ENCODE data around the gene FANCI. TPM values are rescaled to one million over a fixed set of nuclear protein-coding genes. Genes with fewer than 3 reads are reported as not detected.

The FANCI gene
- total RNA-seq, 1 experiment from 2014 or later = 67.1 TPM

DNA sequence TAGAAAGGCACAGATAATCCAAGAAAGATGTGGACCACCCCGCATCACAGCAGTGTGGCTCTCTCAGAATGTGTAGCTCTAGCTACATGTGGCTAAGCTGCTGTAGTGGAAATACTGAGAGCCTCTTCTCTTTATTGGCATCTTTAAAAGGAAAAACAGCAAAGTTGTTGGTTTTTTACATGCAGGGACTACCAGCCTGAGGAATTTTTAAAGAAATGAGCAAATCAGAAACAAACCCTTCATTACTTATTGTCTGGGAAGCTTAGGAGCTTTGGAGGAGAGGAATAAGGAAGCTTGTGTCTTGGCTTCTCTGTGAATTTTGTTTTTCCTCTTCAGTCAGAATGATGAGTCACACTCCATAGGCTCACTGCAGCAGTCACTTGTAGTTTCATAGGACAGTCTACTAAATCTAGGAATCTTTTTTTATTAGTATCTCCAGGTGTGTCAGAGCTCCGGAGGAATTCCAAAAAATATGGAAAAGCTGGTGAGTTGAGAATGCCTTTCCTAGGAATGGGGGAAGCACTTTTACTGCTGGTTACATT is 63.3 kb downstream of the FANCI start:
- DNase-seq (ENCODE audit: low read depth) = peak; percentile 21

DNA sequence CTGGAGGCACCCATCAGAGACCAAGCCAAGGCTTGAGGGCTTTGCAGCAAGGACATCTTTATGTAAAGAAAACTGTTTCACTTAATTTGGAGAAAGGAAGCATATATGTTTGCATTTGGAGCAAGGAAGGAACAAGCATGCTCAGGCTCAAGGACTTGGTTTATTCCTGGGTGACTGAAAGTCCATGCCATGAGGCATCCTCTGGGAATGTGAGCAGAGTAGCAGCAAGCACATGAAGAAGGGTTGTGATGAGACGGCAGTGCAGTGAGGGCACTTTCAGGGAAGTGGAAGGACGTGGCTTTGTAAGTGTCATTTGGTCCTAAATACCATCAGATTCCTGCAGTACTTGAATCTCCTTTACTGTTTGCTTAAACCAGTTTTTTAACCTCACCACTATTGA is 64.0 kb downstream of the FANCI start:
- DNase-seq (ENCODE audit: low read depth) = peak; percentile 18

- no peak for DNase-seq (ENCODE audit: low read depth)
Observed at GRCh38 chr15:89308236-89308635, 64.5 kb downstream of the FANCI start.

GRCh38 chr15:89309993-89310392 is 66.2 kb downstream of the FANCI start:
- DNase-seq (ENCODE audit: low read depth) = no peak

- no peak for DNase-seq (ENCODE audit: low read depth)
Observed at GRCh38 chr15:89315375-89315929, 71.7 kb downstream of the FANCI start.

DNA sequence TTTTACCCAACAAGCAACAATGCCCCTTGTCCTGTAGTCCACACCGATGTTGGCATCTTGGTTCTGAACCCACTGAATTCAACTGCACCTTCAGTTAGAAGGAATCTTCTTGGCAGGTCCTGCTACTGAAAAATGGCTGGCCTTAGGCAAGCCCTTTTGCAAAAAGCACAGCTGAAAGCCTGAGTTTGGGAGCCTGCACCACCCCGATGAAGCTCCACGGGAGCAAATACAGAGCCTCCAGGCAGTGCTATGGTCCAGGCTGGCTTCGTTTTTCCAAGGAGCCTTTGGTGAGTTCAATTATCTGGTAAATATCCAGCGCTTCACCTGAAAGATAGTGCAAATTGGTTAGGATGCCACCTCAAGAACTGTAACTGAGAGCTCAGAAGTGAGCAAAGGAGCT is 72.7 kb downstream of the FANCI start:
- no peak for DNase-seq (ENCODE audit: low read depth)

DNA sequence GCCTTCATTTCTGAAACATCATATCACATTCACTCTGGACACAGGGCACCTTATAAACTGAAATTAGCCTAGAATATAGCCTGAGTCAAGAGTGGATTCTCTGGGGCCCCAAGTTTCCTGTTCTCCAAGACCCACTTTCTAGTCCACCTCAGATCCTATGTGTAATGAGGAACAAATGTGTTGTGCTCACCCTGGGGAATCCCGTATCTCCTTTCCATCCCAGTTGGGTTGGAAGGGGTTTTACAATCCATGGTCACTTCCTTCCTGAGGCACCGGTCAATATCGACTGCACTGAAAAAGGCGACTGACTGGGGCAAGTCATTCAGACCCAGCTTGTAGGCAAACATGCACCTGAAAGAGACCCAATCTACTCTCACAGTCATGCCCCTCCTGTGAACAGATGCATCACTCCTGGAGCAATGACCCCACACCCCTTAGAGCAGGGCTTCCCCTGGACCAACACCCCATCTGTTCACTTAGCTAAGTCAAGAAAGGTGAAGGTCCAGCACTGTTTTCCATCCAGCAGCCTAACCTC is 73.5 kb downstream of the FANCI start:
- DNase-seq (ENCODE audit: low read depth) = no peak

GRCh38 chr15:89319678-89320077 is 75.9 kb downstream of the FANCI start:
- DNase-seq (ENCODE audit: low read depth) = no peak

GRCh38 chr15:89320200-89320599 is 76.4 kb downstream of the FANCI start:
- DNase-seq (ENCODE audit: low read depth) = no peak

- DNase-seq (ENCODE audit: low read depth) = no peak
Observed at GRCh38 chr15:89321521-89322410, 78.0 kb downstream of the FANCI start.

GRCh38 chr15:89322822-89323221 is 79.0 kb downstream of the FANCI start:
- no peak for DNase-seq (ENCODE audit: low read depth)

DNA sequence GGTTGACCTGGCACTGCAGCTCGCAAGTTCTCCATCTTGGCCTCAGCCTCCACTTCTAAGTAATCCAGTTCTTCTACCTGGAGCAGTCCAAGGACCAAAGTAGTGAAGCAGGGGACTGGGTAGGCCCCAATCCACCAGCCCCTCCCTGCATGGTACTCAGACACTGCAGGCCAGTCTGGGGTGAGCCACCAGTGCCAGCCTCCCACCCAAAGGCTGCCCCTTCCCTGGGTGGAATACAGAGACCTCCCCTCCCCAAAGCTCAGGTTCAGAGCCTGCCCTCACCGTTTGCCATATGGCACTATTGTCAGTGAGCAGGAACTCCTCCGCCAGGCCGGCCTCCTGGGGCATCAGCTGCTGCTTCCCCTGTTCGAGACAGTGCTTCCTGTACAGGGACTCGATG is 80.0 kb downstream of the FANCI start:
- DNase-seq (ENCODE audit: low read depth) = no peak

- no peak for DNase-seq (ENCODE audit: low read depth)
Observed at GRCh38 chr15:89325039-89325803, 81.4 kb downstream of the FANCI start.

- no peak for DNase-seq (ENCODE audit: low read depth)
Observed at GRCh38 chr15:89326316-89326715, 82.5 kb downstream of the FANCI start.

DNA sequence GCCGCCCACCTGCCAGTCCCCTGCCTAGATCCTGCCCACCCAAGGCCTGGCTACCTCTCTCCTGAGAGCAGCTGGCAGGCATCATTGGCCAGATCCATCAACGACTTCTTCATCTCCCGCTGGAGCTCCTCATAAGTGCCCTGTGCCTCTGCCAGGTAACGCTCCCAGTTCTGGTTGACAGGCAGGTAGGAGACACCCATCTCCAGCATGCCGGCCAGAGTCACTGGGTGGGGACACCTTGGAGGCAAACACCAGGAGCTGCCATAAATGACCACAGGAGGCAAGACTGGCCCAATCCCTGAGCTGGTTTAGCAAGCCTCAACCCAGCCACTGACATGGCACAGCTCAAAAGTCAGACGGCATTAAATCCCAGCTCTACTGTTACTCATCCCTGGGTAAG is 83.3 kb downstream of the FANCI start:
- DNase-seq (ENCODE audit: low read depth) = no peak

- no peak for DNase-seq (ENCODE audit: low read depth)
Observed at GRCh38 chr15:89328398-89329254, 84.8 kb downstream of the FANCI start.

DNA sequence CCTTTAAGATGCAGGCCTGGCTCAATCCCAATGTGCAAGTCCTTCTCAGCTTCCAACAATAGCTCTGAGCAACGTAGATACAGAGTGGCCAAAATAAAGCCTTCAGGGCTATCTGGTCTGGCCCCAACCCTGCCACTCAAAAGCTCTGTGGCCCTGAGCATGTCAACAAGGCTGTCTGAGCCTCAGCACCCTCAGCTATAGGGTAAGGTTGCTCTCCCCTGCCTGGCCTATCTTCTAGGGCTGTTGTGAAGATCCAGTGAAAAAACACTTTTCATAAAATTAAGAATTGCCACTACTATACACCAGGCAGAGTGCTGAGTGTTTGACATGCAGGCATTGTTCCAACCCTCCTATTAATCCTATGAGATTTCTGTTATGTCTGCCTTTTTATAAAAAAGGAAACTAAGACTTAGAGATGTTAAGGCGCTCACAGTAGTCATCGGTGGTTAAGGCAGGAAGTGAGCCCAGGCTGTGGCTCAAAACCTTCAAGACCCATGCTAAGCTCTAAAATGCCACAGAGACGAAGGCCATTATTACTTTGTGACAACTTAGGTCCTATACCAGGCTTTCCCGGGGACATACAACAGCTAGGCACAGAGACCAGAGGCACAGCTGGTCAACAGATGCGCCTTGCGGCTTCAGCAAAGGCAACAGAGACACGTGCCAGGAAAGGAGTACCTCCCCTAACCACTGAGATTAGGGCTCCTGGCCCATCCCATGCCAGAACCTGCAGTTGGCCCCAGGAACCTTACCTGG is 85.7 kb downstream of the FANCI start:
- no peak for DNase-seq (ENCODE audit: low read depth)

GRCh38 chr15:89330119-89330518 is 86.3 kb downstream of the FANCI start:
- no peak for DNase-seq (ENCODE audit: low read depth)

DNA sequence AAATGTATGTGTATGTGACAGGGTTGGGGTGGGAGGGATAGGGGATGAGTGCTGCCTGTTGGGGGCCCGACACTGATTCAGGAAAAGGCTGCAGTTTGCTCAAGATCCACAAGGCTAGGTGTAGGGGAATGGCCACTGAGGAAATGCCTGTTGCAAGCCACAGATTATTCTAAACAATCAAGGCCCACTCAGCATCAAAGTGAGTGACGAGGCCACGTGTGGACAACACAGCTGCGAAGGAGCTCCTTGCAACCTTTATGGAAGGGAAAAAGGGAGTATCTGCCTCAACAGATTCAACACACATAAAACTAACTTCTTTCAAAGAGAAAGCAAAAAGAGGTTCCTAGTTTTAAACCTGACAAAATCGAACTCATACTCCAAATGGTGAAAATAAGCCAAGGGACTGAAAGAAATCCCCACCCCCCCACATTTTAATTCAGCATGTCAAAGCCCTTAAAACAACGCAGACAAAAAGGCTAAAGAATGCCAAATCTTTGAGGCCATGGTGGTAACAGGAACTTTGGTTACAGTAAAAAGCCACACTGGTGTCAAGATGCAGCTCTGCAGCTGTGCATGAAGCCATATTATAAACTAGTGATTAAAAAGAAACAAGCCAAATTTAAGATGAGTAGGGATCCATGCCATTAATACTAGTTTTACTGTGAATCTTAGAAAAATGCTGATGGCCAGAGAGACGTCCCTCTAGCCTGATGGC is 87.3 kb downstream of the FANCI start:
- peak; percentile 35 for DNase-seq (ENCODE audit: low read depth)

- DNase-seq (ENCODE audit: low read depth) = peak; percentile 18
Observed at GRCh38 chr15:89332446-89332845, 88.7 kb downstream of the FANCI start.
